Heart right ventricle (tissue), 16 donors: Measurements from ENCODE around the gene NPHS2. TPM values are rescaled to one million over a fixed set of nuclear protein-coding genes. Genes with fewer than 3 reads are reported as not detected.

ENCODE experiments used
- ATAC-seq, 8 donors: fragments of 200-7000 bp; cut with Tn5 transposase; one replicate each; pipeline ENCODE4 v1.9.1; 2020; ENCODE audit warnings: mild to moderate bottlenecking in 8 of 8, moderate library complexity in 8 of 8, moderate number of reproducible peaks in 1 of 8
- DNase-seq, 2 donors: peaks; one replicate each; pipeline ENCODE4 v3.0.0-alpha.2; 2020
- H3K27ac ChIP-seq, 10 donors: fragments of 200-600 bp; sonication (generic) in 2 of 10; one replicate each; pipeline versions ENCODE4 v1.5.0 to v1.8.0; 2020 to 2022; ENCODE audit warnings: mild to moderate bottlenecking in 3 of 10
- H3K27me3 ChIP-seq, 7 donors: fragments of 200-600 bp; one replicate each; pipeline ENCODE4 v1.8.0; 2021 to 2022; ENCODE audit warnings: mild to moderate bottlenecking in 2 of 7
- H3K36me3 ChIP-seq, 9 donors: fragments of 200-600 bp; sonication (generic) in 1 of 9; one replicate each; pipeline versions ENCODE4 v1.5.0 to v1.8.0; 2020 to 2022; ENCODE audit warnings: mild to moderate bottlenecking in 2 of 9
- H3K4me1 ChIP-seq, 9 donors: fragments of 200-600 bp; sonication (generic) in 1 of 9; one replicate each; pipeline versions ENCODE4 v1.5.0 to v1.8.0; 2020 to 2022; ENCODE audit warnings: mild to moderate bottlenecking in 4 of 9
- H3K4me3 ChIP-seq, 10 donors: fragments of 200-600 bp; sonication (generic) in 2 of 10; one replicate each; pipeline versions ENCODE4 v1.5.0 to v1.8.0; 2020 to 2022; ENCODE audit warnings: mild to moderate bottlenecking in 7 of 10, moderate library complexity in 2 of 10
- H3K9me3 ChIP-seq, 11 donors: fragments of 200-600 bp in 10 of 11; sonication (generic) in 2 of 11; one replicate each; pipeline versions ENCODE4 v1.5.0 to v1.8.0; 2013 to 2022; ENCODE audit warnings: mild to moderate bottlenecking in 2 of 11, control low read depth in 1 of 11, moderate library complexity in 1 of 11
- CTCF ChIP-seq, 9 donors: fragments of 200-600 bp; sonication (generic) in 2 of 9; IDR thresholded peaks; one replicate each; pipeline versions ENCODE4 v1.5.0 to v1.8.0; 2021 to 2022; ENCODE audit warnings: antibody characterized with exemption in 9 of 9, mild to moderate bottlenecking in 5 of 9, moderate library complexity in 1 of 9
- WGBS, 2 donors: extraction: QIAGEN DNeasy Blood & Tissue Kit; methylation state at CpG; one replicate each; pipeline ENCODE4 v1.1.7; 2013; ENCODE audit warnings: inconsistent platforms in 1 of 2; 5-methylcytosine and 5-hydroxymethylcytosine counted together
- intact Hi-C, 10 donors: fragments of 100-400 bp; cut with DNase I; formaldehyde crosslinking; loops; one replicate each; pipeline versions ENCODE4 v1.11.1 to v1.14.2; 2022
- polyA plus RNA-seq, 2 donors: library from polyadenylated mRNA; stranded (reverse); fragments of 200-250 nt; gene quantifications; one replicate each; pipeline ENCODE4 v1.2.3, GENCODE V29; 2013
- total RNA-seq, 10 donors: library from RNA; stranded (reverse); fragmentation: NEBNext Ultra II Directional in 3 of 10; extraction: Animal tissue kit (Norgen Biotek cat#: 25700) in 3 of 10; gene quantifications; one replicate each; pipeline versions ENCODE4 v1.2.1 to v1.2.4, GENCODE V29; 2021 to 2023
- donor health status: Arrhythmogenic right ventricular cardiomyopathy.
- donor health status: ischemic (EF 13 %, LVEDD 7.1; RV severe dilation, severe dysfunction).
- donor health status: healthy with polysubstance abuse.
- donor health status: DM: no; HTN: yes; CAD: no.
- donor health status: DM: no; HTN: no; CAD: no.
- donor health status: ischemic (EF 25% LVEDD 6.9; RV normal size, moderate dysfunction).
- donor health status: ischemic (EF 25% LVEDD 5.7; RV mildly dilated, moderate dysfunction).
- donor health status: healthy.
- donor health status: DM: yes; HTN: yes; CAD: no.
- donor health status: Ischemic cardiomyopathy.
- donor health status: ischemic (EF 35%, LVEDD 5.7; RV mildly dilated, moderate dysfunction).
- donor health status: nonischemic (EF 11% LVEDD 7.7; RV severe dilation, severe dysfunction).
- donor health status: DM: yes; HTN: yes; CAD: no.
- donor health status: PGD.
- donor health status: ischemic (EF 29% LVEDD 5.4; RV normal size, mild dysfunction).
- donor health status: nonischemic (EF 23%, LVEDD 6.1; RV moderate dilation, normal function).

NPHS2 gene
- total and polyA plus RNA-seq, 12 donors: not detected

- peaks cover 0 to 3% (median 0%) of the 10 kb centered on the region in 11 donors for H3K9me3 ChIP-seq
- peaks cover 0 to 19% (median 8%) of the 10 kb centered on the region in 9 donors for H3K4me1 ChIP-seq
- TF ChIP-seq CTCF (IDR thresholded peaks at IDR 0.05): no peak
- H3K27me3 ChIP-seq: peaks cover 15 to 71% (median 53%) of the 10 kb centered on the region in 7 donors
- no peak overlapping the region for H3K4me3 ChIP-seq
- intact Hi-C loops: no loop called here
- 86 to 88% methylated on average over 4 of the region's 4 CpGs for WGBS, 2 donors
- DNase-seq (no peak), ATAC-seq (no peak)
- H3K36me3 ChIP-seq: no peaks in the 10 kb centered on the region
- no peak overlapping the region for H3K27ac ChIP-seq
Observed at GRCh38 chr1:179589509-179589908, 13.8 kb upstream of the NPHS2 start.

GRCh38 chr1:179588425-179589024 lies 12.8 kb upstream of the NPHS2 start:
- Histone ChIP-seq H3K27me3 (peaks cover 15 to 68% (median 47%) of the 10 kb centered on the region in 7 donors), H3K4me3 (no peak overlapping the region), H3K36me3 (no peaks in the 10 kb centered on the region), H3K9me3 (peaks cover 0 to 3% (median 0%) of the 10 kb centered on the region in 11 donors), H3K27ac (no peak overlapping the region), H3K4me1 (peaks cover 0 to 19% (median 8%) of the 10 kb centered on the region in 9 donors)
- DNase-seq (no peak), ATAC-seq (no peak)
- intact Hi-C loops: no loop called here
- 80 to 81% methylated on average over 18 of the region's 18 CpGs for WGBS, 2 donors
- no peak for TF ChIP-seq CTCF (IDR thresholded peaks at IDR 0.05)

- Histone ChIP-seq H3K27ac (no peak overlapping the region), H3K4me3 (no peak overlapping the region), H3K4me1 (peaks cover 0 to 19% (median 8%) of the 10 kb centered on the region in 9 donors), H3K9me3 (no peaks in the 10 kb centered on the region), H3K36me3 (no peaks in the 10 kb centered on the region), H3K27me3 (peaks cover 11 to 56% (median 41%) of the 10 kb centered on the region in 7 donors)
- no peak for ATAC-seq
- no peak for DNase-seq
- intact Hi-C loops: no loop called here
- 91 to 95% methylated on average over 6 of the region's 6 CpGs for WGBS, 2 donors
- no peak for TF ChIP-seq CTCF (IDR thresholded peaks at IDR 0.05)
Observed at GRCh38 chr1:179587336-179587735, 11.6 kb upstream of the NPHS2 start.

GRCh38 chr1:179586107-179586823 lies 10.5 kb upstream of the NPHS2 start:
- Histone ChIP-seq H3K9me3 (no peaks in the 10 kb centered on the region), H3K4me3 (peak overlapping the region in 9 of 10 donors; percentile 27 to 52 (median 41)), H3K27me3 (peaks cover under 1 to 46% (median 35%) of the 10 kb centered on the region in 7 donors), H3K4me1 (peaks cover 0 to 12% (median 4%) of the 10 kb centered on the region in 9 donors), H3K27ac (peak overlapping the region in 7 of 10 donors; percentile 19 to 68 (median 46)), H3K36me3 (no peaks in the 10 kb centered on the region)
- 4 to 5% methylated on average over 60 of the region's 60 CpGs for WGBS, 2 donors
- intact Hi-C loops: no loop called here
- TF ChIP-seq CTCF (IDR thresholded peaks at IDR 0.05): peak in 8 of 9 donors; percentile 17 to 60 (median 44)
- DNase-seq: peak; percentile 8 to 50
- peak; percentile 66 to 87 (median 77) for ATAC-seq
